Measurements from ENCODE around the gene FREM1.

DNA sequence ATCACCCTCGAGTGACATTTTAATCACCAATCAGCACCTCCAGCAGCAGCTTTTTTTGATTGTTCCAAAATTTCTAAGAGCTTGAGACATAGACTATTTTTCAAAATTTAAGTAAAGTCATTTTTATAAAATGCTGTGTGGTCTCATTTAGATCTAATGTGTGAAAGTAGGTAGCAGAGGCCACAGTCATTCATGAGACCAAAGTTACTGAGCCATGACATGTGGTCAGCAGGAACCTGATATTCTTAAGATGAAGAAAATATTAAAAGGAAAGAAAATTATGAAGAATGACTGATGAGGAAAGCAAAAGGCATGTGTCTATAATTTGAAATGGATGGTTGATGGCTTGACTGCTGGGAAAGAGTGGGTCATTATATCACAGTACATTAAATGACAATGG is 7.2 kb downstream of the FREM1 start:
- TF ChIP-seq CREB1 (CRISPR knock-in tag; IDR thresholded peaks at IDR 0.05; ENCODE audit: low read depth) (no peak), EZH2phosphoT487 (IDR thresholded peaks at IDR 0.05; ENCODE audit: unreplicated experiment) (no peak), EZH2 (IDR thresholded peaks at IDR 0.05; ENCODE audit: low read depth, unreplicated experiment) (no peak), POLR2AphosphoS5 (IDR thresholded peaks at IDR 0.05; ENCODE audit: low read depth) (no peak), REST (IDR thresholded peaks at IDR 0.05; ENCODE audit: unreplicated experiment) (no peak)
- TF ChIP-seq, protein P1, sequence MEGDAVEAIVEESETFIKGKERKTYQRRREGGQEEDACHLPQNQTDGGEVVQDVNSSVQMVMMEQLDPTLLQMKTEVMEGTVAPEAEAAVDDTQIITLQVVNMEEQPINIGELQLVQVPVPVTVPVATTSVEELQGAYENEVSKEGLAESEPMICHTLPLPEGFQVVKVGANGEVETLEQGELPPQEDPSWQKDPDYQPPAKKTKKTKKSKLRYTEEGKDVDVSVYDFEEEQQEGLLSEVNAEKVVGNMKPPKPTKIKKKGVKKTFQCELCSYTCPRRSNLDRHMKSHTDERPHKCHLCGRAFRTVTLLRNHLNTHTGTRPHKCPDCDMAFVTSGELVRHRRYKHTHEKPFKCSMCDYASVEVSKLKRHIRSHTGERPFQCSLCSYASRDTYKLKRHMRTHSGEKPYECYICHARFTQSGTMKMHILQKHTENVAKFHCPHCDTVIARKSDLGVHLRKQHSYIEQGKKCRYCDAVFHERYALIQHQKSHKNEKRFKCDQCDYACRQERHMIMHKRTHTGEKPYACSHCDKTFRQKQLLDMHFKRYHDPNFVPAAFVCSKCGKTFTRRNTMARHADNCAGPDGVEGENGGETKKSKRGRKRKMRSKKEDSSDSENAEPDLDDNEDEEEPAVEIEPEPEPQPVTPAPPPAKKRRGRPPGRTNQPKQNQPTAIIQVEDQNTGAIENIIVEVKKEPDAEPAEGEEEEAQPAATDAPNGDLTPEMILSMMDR (conservative IDR thresholded peaks at IDR 0.05; ENCODE audit: low read depth in 2 of 2), result no peak
